K562 (cell line): ENCODE data around the gene CD151.

ENCODE experiments used
- CREB1 ChIP-seq, 2 experiments: sonication (generic) in 1 of 2; formaldehyde crosslinking in 1 of 2; IDR thresholded peaks; 2 replicates each; pipeline versions ENCODE4 v1.6.1 to v1.8.0; 2012 to 2022; ENCODE audit warnings: inconsistent platforms in 1 of 2, mild to moderate bottlenecking in 1 of 2, missing genetic modification reagents in 1 of 2, moderate library complexity in 1 of 2
- E2F4 ChIP-seq: sonication (generic); formaldehyde crosslinking; IDR thresholded peaks from 2 replicates; pipeline ENCODE4 v1.8.0; 2022; ENCODE audit warnings: mild to moderate bottlenecking, low read depth, missing genetic modification reagents
- GTF2F1 ChIP-seq: IDR thresholded peaks from 2 replicates; pipeline ENCODE4 v1.6.1; 2011; ENCODE audit warnings: low read depth, low read length, improper control_type of control experiment
- IRF2 ChIP-seq: sonication (generic); formaldehyde crosslinking; IDR thresholded peaks from 2 replicates; pipeline ENCODE4 v1.8.1; 2022; ENCODE audit warnings: mild to moderate bottlenecking, missing genetic modification reagents
- JUND ChIP-seq, 2 experiments: IDR thresholded peaks; 2 replicates in 1 of 2; 3 replicates in 1 of 2; pipeline ENCODE4 v1.6.1; 2011; ENCODE audit warnings: borderline replicate concordance in 2 of 2, low read depth in 2 of 2, low read length in 2 of 2, improper control_type of control experiment in 1 of 2, missing biosample characterization in 1 of 2, missing genetic modification characterization in 1 of 2, missing genetic modification reagents in 1 of 2
- KLF16 ChIP-seq: IDR thresholded peaks from 2 replicates; pipeline ENCODE4 v1.6.1; 2016; ENCODE audit warnings: antibody characterized with exemption
- NFXL1 ChIP-seq: fragments of 450-650 bp; formaldehyde crosslinking; IDR thresholded peaks from 2 replicates; pipeline ENCODE4 v1.4.0; 2021; ENCODE audit warnings: mild to moderate bottlenecking
- PHF8 ChIP-seq: fragments of 200-600 bp; sonication (generic); IDR thresholded peaks from 2 replicates; pipeline ENCODE4 v1.6.1; 2012; ENCODE audit warnings: mixed run types, mild to moderate bottlenecking, inconsistent platforms, low read length, moderate library complexity, borderline replicate concordance
- POLR2AphosphoS5 ChIP-seq: IDR thresholded peaks from 2 replicates; pipeline ENCODE4 v1.6.1; 2011; ENCODE audit warnings: mild to moderate bottlenecking, low read depth, low read length, moderate library complexity; ENCODE audit not compliant: control insufficient read depth, insufficient read depth
- ZBTB12 ChIP-seq: fragments of 250-450 bp; sonication (Bioruptor Pico); IDR thresholded peaks from 2 replicates; pipeline ENCODE4 v1.4.0; 2020
- ZNF274 ChIP-seq: IDR thresholded peaks from 2 replicates; pipeline ENCODE4 v1.6.1; 2011; ENCODE audit warnings: low read depth, mild to moderate bottlenecking, low read length, moderate library complexity, borderline replicate concordance
- TF ChIP-seq, protein P1 (sequence below), 3 experiments: IDR thresholded peaks in 2 of 3; conservative IDR thresholded peaks in 1 of 3; 2 replicates each; pipeline ENCODE4 v1.5.1; 2011 to 2012; ENCODE audit warnings: low read length in 3 of 3, mild to moderate bottlenecking in 3 of 3, control low read depth in 2 of 3, improper control_type of control experiment in 1 of 3, inconsistent platforms in 1 of 3, low read depth in 1 of 3, mixed read lengths in 1 of 3, moderate library complexity in 1 of 3; ENCODE audit not compliant: insufficient read depth in 2 of 3
- TF ChIP-seq, protein P2 (sequence below): fragments of 450-650 bp; IDR thresholded peaks from 2 replicates; pipeline ENCODE4 v1.6.1; 2017; ENCODE audit warnings: antibody characterized with exemption

DNA sequence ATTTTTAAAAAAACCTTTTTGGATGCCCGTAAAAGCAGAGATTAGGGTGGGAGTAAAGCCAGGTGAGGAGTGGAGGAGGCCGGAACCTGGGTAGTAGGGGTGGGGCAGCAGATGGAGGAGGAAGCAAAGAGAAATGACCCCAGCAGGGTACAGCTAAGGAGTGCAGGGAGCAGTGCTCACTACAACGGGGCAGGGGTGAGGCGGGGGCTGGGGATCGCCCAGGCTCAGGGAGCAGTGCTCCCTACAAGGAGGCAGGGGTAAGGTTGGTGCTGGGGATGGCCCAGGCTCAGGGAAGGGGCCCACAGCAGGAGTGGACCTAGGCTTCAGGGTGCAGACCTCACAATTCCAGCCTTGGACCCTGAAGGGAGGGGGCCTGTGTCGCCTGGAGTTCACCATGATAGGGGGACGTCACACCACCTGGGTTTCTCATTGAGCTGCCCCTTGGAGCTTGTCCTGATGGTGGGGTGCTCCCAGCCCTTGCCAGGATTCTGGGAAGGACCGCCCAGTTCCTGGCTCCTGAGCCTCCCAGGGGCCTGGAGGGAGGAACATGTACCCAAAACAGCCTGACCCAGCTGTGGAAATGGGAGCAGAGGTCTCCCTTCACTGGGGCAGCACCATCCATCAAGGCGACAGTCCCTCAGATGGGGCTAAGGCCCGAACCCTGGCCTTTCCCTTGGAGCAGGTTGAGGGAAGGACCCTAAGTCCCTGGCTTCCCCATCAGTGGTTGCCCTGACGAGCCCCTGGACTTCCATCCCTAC lies 16.9 kb upstream of the CD151 start:
- TF ChIP-seq, protein P1, sequence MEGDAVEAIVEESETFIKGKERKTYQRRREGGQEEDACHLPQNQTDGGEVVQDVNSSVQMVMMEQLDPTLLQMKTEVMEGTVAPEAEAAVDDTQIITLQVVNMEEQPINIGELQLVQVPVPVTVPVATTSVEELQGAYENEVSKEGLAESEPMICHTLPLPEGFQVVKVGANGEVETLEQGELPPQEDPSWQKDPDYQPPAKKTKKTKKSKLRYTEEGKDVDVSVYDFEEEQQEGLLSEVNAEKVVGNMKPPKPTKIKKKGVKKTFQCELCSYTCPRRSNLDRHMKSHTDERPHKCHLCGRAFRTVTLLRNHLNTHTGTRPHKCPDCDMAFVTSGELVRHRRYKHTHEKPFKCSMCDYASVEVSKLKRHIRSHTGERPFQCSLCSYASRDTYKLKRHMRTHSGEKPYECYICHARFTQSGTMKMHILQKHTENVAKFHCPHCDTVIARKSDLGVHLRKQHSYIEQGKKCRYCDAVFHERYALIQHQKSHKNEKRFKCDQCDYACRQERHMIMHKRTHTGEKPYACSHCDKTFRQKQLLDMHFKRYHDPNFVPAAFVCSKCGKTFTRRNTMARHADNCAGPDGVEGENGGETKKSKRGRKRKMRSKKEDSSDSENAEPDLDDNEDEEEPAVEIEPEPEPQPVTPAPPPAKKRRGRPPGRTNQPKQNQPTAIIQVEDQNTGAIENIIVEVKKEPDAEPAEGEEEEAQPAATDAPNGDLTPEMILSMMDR (IDR thresholded peaks at IDR 0.05 in 2 of 3, conservative IDR thresholded peaks at IDR 0.05 in 1 of 3; ENCODE audit: insufficient read depth in 2 of 3, low read depth in 1 of 3, low read length in 3 of 3): no peak
- TF ChIP-seq PHF8 (no peak), ZBTB12 (no peak), POLR2AphosphoS5 (no peak), GTF2F1 (no peak), CREB1 (IDR thresholded peaks at IDR 0.05) (no peak), CREB1 (CRISPR knock-in tag; IDR thresholded peaks at IDR 0.05) (no peak), IRF2 (CRISPR knock-in tag) (no peak), JUND (IDR thresholded peaks at IDR 0.05; ENCODE audit: borderline replicate concordance, low read depth, low read length) (no peak), JUND (tag; IDR thresholded peaks at IDR 0.05; ENCODE audit: borderline replicate concordance, low read depth, low read length) (no peak), E2F4 (CRISPR knock-in tag) (no peak), NFXL1 (CRISPR knock-in tag) (no peak), KLF16 (no peak), ZNF274 (no peak)
- TF ChIP-seq, protein P2, sequence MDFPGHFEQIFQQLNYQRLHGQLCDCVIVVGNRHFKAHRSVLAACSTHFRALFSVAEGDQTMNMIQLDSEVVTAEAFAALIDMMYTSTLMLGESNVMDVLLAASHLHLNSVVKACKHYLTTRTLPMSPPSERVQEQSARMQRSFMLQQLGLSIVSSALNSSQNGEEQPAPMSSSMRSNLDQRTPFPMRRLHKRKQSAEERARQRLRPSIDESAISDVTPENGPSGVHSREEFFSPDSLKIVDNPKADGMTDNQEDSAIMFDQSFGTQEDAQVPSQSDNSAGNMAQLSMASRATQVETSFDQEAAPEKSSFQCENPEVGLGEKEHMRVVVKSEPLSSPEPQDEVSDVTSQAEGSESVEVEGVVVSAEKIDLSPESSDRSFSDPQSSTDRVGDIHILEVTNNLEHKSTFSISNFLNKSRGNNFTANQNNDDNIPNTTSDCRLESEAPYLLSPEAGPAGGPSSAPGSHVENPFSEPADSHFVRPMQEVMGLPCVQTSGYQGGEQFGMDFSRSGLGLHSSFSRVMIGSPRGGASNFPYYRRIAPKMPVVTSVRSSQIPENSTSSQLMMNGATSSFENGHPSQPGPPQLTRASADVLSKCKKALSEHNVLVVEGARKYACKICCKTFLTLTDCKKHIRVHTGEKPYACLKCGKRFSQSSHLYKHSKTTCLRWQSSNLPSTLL: no peak
